Measurements from ENCODE around the gene TTLL4. TPM values are rescaled to one million over a fixed set of nuclear protein-coding genes. Genes with fewer than 3 reads are reported as not detected.

Gene TTLL4
- polyA plus RNA-seq, 1 of the 3 experiments (the other 2 are of a cell fraction): 15.6 TPM

- POLR2A ChIA-PET: no interaction called here
- Histone ChIP-seq H4K20me1 (ENCODE audit: insufficient read depth) (no peaks in the 10 kb centered on the region), H3F3A (replicated peaks; ENCODE audit: insufficient read depth) (no peaks in the 10 kb centered on the region), H3K27me3 (ENCODE audit: insufficient read depth) (no peaks in the 10 kb centered on the region), H3K79me2 (ENCODE audit: insufficient read depth) (no peaks in the 10 kb centered on the region), H3K9me2 (no peaks in the 10 kb centered on the region), H3K4me3 (ENCODE audit: low read depth in 2 of 2, low read length in 1 of 2) (no peak overlapping the region), H3K36me3 (replicated peaks in 1 of 2; ENCODE audit: control insufficient read depth in 1 of 2, insufficient read depth in 2 of 2, low read length in 1 of 2) (no peaks in the 10 kb centered on the region), H2AFZ (ENCODE audit: low read depth) (no peak overlapping the region), H3K4me1 (ENCODE audit: control insufficient read depth in 1 of 2, insufficient read depth in 2 of 2, low read depth in 1 of 2, low read length in 1 of 2) (no peaks in the 10 kb centered on the region; a peak in 1 of 4 replicates), H3K4me2 (no peak overlapping the region), H3K27ac (ENCODE audit: low read depth in 2 of 2, low read length in 1 of 2) (no peak overlapping the region), H3K9ac (no peak overlapping the region), H3K9me3 (no peaks in the 10 kb centered on the region)
- CTCF ChIA-PET: interaction anchor here (1.2 kb wide), 1 partner anchor 101 kb away, joined by 4 read pairs; no protein-coding TSS in a partner anchor
- DNase-seq: no peak
- TF ChIP-seq FOSL2 (IDR thresholded peaks at IDR 0.05; ENCODE audit: borderline replicate concordance, low read depth) (no peak), PBX3 (IDR thresholded peaks at IDR 0.05) (no peak), CHD2 (IDR thresholded peaks at IDR 0.05; ENCODE audit: low read length, partially characterized antibody) (no peak), RCOR1 (IDR thresholded peaks at IDR 0.05; ENCODE audit: low read length) (no peak), USF1 (IDR thresholded peaks at IDR 0.05; ENCODE audit: borderline replicate concordance, low read depth) (no peak), REST (IDR thresholded peaks at IDR 0.05; ENCODE audit: low read depth, low read length) (no peak), TAF1 (IDR thresholded peaks at IDR 0.05; ENCODE audit: borderline replicate concordance, low read depth, low read length) (no peak), ZBTB33 (IDR thresholded peaks at IDR 0.05; ENCODE audit: borderline replicate concordance, low read depth) (no peak), CTCF (IDR thresholded peaks at IDR 0.05) (no peak), MEF2A (IDR thresholded peaks at IDR 0.05; ENCODE audit: borderline replicate concordance, low read depth) (no peak), FOXJ3 (CRISPR knock-in tag; IDR thresholded peaks at IDR 0.05) (no peak), SMC3 (IDR thresholded peaks at IDR 0.05; ENCODE audit: low read depth, low read length) (no peak), EP300 (IDR thresholded peaks at IDR 0.05; ENCODE audit: borderline replicate concordance in 1 of 2, low read depth in 1 of 2, low read length in 1 of 2) (no peak), MAX (IDR thresholded peaks at IDR 0.05; ENCODE audit: low read depth) (no peak), JUND (IDR thresholded peaks at IDR 0.05) (no peak), EZH2phosphoT487 (IDR thresholded peaks at IDR 0.05; ENCODE audit: borderline replicate concordance, low read depth) (no peak), SIN3A (IDR thresholded peaks at IDR 0.05; ENCODE audit: borderline replicate concordance, low read depth, low read length) (no peak), YY1 (IDR thresholded peaks at IDR 0.05; ENCODE audit: low read depth) (no peak)
- 90% methylated on average over 2 of the region's 2 CpGs for WGBS (ENCODE audit: low lambda C conversion rate)
These were observed 78.1 kb downstream of the TTLL4 start for GRCh38 chr2:218788529-218789255.

Data from SK-N-SH (cell line).